HepG2 (cell line): ENCODE data around the gene SOX9. TPM values are rescaled to one million over a fixed set of nuclear protein-coding genes. Genes with fewer than 3 reads are reported as not detected.

Experiments
- ARHGAP35 ChIP-seq: sonication (generic); formaldehyde crosslinking; IDR thresholded peaks from 2 replicates; pipeline ENCODE4 v1.9.0; 2022; ENCODE audit warnings: mild to moderate bottlenecking, inconsistent platforms, moderate library complexity, missing genetic modification reagents, borderline replicate concordance
- CBX5 ChIP-seq: sonication (generic); formaldehyde crosslinking; IDR thresholded peaks from 2 replicates; pipeline ENCODE4 v1.4.0; 2020; ENCODE audit warnings: missing genetic modification reagents, borderline replicate concordance
- DPF2 ChIP-seq: sonication (generic); formaldehyde crosslinking; IDR thresholded peaks from 2 replicates; pipeline ENCODE4 v1.4.0; 2020; ENCODE audit warnings: mild to moderate bottlenecking, low read depth, missing genetic modification reagents, borderline replicate concordance
- ETV5 ChIP-seq: IDR thresholded peaks from 2 replicates; pipeline ENCODE4 v1.6.1; 2018; ENCODE audit warnings: missing biosample characterization, missing genetic modification reagents, inconsistent platforms, borderline replicate concordance
- HNF1A ChIP-seq, 2 experiments: sonication (generic) in 1 of 2; formaldehyde crosslinking in 1 of 2; IDR thresholded peaks; 2 replicates each; pipeline versions ENCODE4 v1.4.0 to v1.6.1; 2016 to 2020; ENCODE audit warnings: borderline replicate concordance in 1 of 2, low read depth in 1 of 2, mild to moderate bottlenecking in 1 of 2, missing genetic modification reagents in 1 of 2
- HOXA3 ChIP-seq: sonication (generic); formaldehyde crosslinking; IDR thresholded peaks from 2 replicates; pipeline ENCODE4 v1.5.0; 2020; ENCODE audit warnings: missing genetic modification reagents
- KLF9 ChIP-seq: IDR thresholded peaks from 2 replicates; pipeline ENCODE4 v1.6.1; 2016; ENCODE audit warnings: low read depth
- MTA1 ChIP-seq: sonication (generic); formaldehyde crosslinking; IDR thresholded peaks from 2 replicates; pipeline ENCODE4 v1.4.0; 2020; ENCODE audit warnings: missing genetic modification reagents, mild to moderate bottlenecking, borderline replicate concordance
- MYC ChIP-seq: sonication (generic); formaldehyde crosslinking; IDR thresholded peaks from 2 replicates; pipeline ENCODE4 v1.9.0; 2021; ENCODE audit warnings: missing genetic modification reagents, borderline replicate concordance
- MYPOP ChIP-seq: sonication (generic); formaldehyde crosslinking; IDR thresholded peaks from 2 replicates; pipeline ENCODE4 v1.8.1; 2023; ENCODE audit warnings: mild to moderate bottlenecking, moderate library complexity, missing genetic modification reagents
- PCBP2 ChIP-seq: fragments of 200-400 bp; formaldehyde crosslinking; optimal IDR thresholded peaks from 2 replicates; pipeline ENCODE3; 2018; ENCODE audit warnings: low read length, low read depth; ENCODE audit not compliant: poor library complexity, severe bottlenecking
- RBAK ChIP-seq: sonication (generic); formaldehyde crosslinking; IDR thresholded peaks from 2 replicates; pipeline ENCODE4 v1.5.1; 2020; ENCODE audit warnings: mild to moderate bottlenecking, missing genetic modification reagents
- RFX5 ChIP-seq: IDR thresholded peaks from 2 replicates; pipeline ENCODE4 v1.6.1; 2011; ENCODE audit warnings: low read depth, low read length, improper control_type of control experiment
- SMAD3 ChIP-seq: sonication (generic); formaldehyde crosslinking; IDR thresholded peaks from 2 replicates; pipeline ENCODE4 v1.4.0; 2020; ENCODE audit warnings: missing genetic modification reagents
- TRIM24 ChIP-seq: sonication (generic); formaldehyde crosslinking; IDR thresholded peaks from 2 replicates; pipeline ENCODE4 v1.8.0; 2022; ENCODE audit warnings: mild to moderate bottlenecking, missing genetic modification reagents
- ZNF180 ChIP-seq: sonication (generic); formaldehyde crosslinking; IDR thresholded peaks from 2 replicates; pipeline ENCODE4 v1.4.0; 2020; ENCODE audit warnings: low read depth, missing genetic modification reagents, borderline replicate concordance
- ZNF574 ChIP-seq: sonication (generic); formaldehyde crosslinking; IDR thresholded peaks from 2 replicates; pipeline ENCODE4 v1.4.0; 2020; ENCODE audit warnings: missing genetic modification reagents
- ZNF607 ChIP-seq: sonication (generic); formaldehyde crosslinking; IDR thresholded peaks from 2 replicates; pipeline ENCODE4 v1.5.1; 2020; ENCODE audit warnings: missing genetic modification reagents, mild to moderate bottlenecking, borderline replicate concordance
- ZNF616 ChIP-seq: sonication (generic); formaldehyde crosslinking; IDR thresholded peaks from 2 replicates; pipeline ENCODE4 v1.5.0; 2020; ENCODE audit warnings: low read depth, mild to moderate bottlenecking, missing genetic modification reagents
- ZNF746 ChIP-seq: sonication (generic); formaldehyde crosslinking; IDR thresholded peaks from 2 replicates; pipeline ENCODE4 v1.8.0; 2022; ENCODE audit warnings: mild to moderate bottlenecking, missing genetic modification reagents
- ZSCAN30 ChIP-seq: sonication (generic); formaldehyde crosslinking; IDR thresholded peaks from 2 replicates; pipeline ENCODE4 v1.5.0; 2020; ENCODE audit warnings: mild to moderate bottlenecking, missing genetic modification reagents
- polyA plus RNA-seq, 8 experiments: library from polyadenylated mRNA; depleted of rRNA in 3 of 8; stranded (reverse) in 7 of 8; unstranded in 1 of 8; fragments of >200 nt; fragmentation: Illumina TruSeq in 4 of 8; extraction: Trizol in 4 of 8; gene quantifications; 2 replicates each; pipeline versions ENCODE4 v1.2.1 to v1.2.3, GENCODE V29; 2011 to 2016; ENCODE audit warnings: low read depth in 4 of 8, missing spikeins in 1 of 8, mixed read lengths in 1 of 8; ENCODE audit not compliant: insufficient read depth in 1 of 8
- total RNA-seq, 5 experiments: library from RNA; depleted of rRNA; stranded (reverse); fragments of >200 nt; fragmentation: Illumina TruSeq; extraction: Trizol; gene quantifications; 2 replicates each; pipeline ENCODE4 v1.2.3, GENCODE V29; 2016; ENCODE audit warnings: low read depth in 1 of 5

SOX9 gene
- total and polyA plus RNA-seq, 2 of the 13 experiments (the other 11 are each of a cell fraction or from before 2014, with no cell fraction given), result 16.1 to 27.6 TPM

- peak; percentile 78 for TF ChIP-seq ZNF574 (CRISPR knock-in tag)
- peak; percentile 89 for TF ChIP-seq DPF2 (CRISPR knock-in tag)
- peak; percentile 76; the same call in 1 of the 2 replicates for TF ChIP-seq ETV5 (CRISPR knock-in tag)
- peak; percentile 73; the same call in 1 of the 2 replicates for TF ChIP-seq TRIM24 (CRISPR knock-in tag)
- TF ChIP-seq MTA1 (CRISPR knock-in tag), result no peak; the same call in 1 of the 2 replicates
- no peak for TF ChIP-seq ARHGAP35
- 0 out of 2 replicates have a peak, but pooled peaks have one; percentile 38 for TF ChIP-seq MYC (CRISPR knock-in tag)
- peak; percentile 76; the same call in 1 of the 2 replicates for TF ChIP-seq CBX5 (CRISPR knock-in tag)
- TF ChIP-seq MYPOP (CRISPR knock-in tag), result peak; percentile 62; the same call in 1 of the 2 replicates
- TF ChIP-seq ZNF607 (CRISPR knock-in tag), result no peak
- TF ChIP-seq RBAK (CRISPR knock-in tag), result no peak
- peak; percentile 75; the same call in 1 of the 2 replicates for TF ChIP-seq ZNF746 (CRISPR knock-in tag)
- TF ChIP-seq KLF9 (CRISPR knock-in tag), result no peak
- TF ChIP-seq ZNF180, result no peak
- peak; percentile 63; the same call in 1 of the 2 replicates for TF ChIP-seq HNF1A (IDR thresholded peaks at IDR 0.05; ENCODE audit: low read depth)
- TF ChIP-seq HNF1A (CRISPR knock-in tag; IDR thresholded peaks at IDR 0.05; ENCODE audit: borderline replicate concordance), result peak; percentile 92; the same call in 1 of the 2 replicates
- TF ChIP-seq HOXA3 (CRISPR knock-in tag), result peak; percentile 86
- no peak for TF ChIP-seq PCBP2
- no peak for TF ChIP-seq ZSCAN30 (CRISPR knock-in tag)
- no peak for TF ChIP-seq ZNF616 (CRISPR knock-in tag)
- no peak for TF ChIP-seq RFX5
- TF ChIP-seq SMAD3 (CRISPR knock-in tag), result peak; percentile 95
Measured at GRCh38 chr17:72092710-72093322, 28.0 kb upstream of the SOX9 start (continued).
